PC-3 (cell line): ENCODE measurements around the gene C1orf159.
A peak's percentile ranks its signal among the peaks of the same experiment; 100 is the strongest.

Experiments
- EZH2 ChIP-seq: fragments of 300-600 bp; sonication (generic); IDR thresholded peaks from one replicate; pipeline ENCODE4 v1.6.1; 2017; ENCODE audit warnings: antibody characterized with exemption, mild to moderate bottlenecking, low read length; ENCODE audit not compliant: unreplicated experiment
- EZH2phosphoT487 ChIP-seq: fragments of 300-600 bp; sonication (generic); IDR thresholded peaks from 2 replicates; pipeline ENCODE4 v1.6.1; 2018; ENCODE audit warnings: mild to moderate bottlenecking, antibody characterized with exemption, low read length, borderline replicate concordance
- TF ChIP-seq, protein P1 (sequence below): fragments of 300-600 bp; sonication (generic); conservative IDR thresholded peaks from 2 replicates; pipeline ENCODE4 v1.5.1; 2017; ENCODE audit warnings: antibody characterized with exemption, low read depth, mild to moderate bottlenecking, low read length

DNA sequence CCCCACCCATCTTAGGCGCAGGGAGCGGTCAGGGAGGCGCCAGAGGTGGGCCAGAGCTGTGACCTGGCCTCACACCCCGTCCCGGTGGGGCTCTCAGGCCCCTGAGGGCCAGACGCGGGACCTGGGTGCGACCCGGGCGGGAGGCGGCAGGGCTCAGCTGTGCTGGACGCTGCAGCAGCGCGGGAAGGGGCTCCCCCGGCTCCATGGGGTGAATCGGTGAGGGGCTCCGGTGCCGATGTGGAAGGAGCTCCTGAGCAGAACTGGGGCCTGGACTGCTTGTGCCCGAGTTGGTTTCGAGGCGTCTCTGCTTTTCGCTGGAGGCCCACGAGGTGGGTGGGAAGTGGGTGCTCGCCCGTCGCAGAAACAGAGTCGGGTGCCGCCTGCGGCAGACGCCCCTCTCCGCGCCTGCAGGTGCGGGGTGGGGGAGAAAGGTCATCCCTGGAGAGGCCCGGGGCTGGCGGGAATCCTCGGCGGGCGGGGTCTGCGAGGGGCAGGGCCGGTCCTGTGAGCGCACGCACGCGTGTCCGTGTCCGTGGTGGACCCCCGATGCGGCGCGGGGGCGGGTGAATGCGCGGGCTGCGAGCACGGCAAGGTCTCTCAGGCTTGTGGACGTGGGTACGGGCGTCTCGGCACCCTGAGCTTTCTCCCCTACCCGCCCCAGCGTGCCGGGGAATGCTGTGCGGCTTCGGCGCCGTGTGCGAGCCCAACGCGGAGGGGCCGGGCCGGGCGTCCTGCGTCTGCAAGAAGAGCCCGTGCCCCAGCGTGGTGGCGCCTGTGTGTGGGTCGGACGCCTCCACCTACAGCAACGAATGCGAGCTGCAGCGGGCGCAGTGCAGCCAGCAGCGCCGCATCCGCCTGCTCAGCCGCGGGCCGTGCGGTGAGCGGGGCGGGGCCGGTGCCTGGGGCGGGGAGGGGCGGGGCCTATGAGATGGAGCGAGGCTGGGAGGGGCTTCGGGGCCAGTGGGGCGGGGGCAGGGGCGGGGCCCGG is 75.6 kb downstream of the C1orf159 start:
- TF ChIP-seq, protein P1, sequence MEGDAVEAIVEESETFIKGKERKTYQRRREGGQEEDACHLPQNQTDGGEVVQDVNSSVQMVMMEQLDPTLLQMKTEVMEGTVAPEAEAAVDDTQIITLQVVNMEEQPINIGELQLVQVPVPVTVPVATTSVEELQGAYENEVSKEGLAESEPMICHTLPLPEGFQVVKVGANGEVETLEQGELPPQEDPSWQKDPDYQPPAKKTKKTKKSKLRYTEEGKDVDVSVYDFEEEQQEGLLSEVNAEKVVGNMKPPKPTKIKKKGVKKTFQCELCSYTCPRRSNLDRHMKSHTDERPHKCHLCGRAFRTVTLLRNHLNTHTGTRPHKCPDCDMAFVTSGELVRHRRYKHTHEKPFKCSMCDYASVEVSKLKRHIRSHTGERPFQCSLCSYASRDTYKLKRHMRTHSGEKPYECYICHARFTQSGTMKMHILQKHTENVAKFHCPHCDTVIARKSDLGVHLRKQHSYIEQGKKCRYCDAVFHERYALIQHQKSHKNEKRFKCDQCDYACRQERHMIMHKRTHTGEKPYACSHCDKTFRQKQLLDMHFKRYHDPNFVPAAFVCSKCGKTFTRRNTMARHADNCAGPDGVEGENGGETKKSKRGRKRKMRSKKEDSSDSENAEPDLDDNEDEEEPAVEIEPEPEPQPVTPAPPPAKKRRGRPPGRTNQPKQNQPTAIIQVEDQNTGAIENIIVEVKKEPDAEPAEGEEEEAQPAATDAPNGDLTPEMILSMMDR, result 0 out of 2 replicates have a peak, but pooled peaks have one; percentile 14
- TF ChIP-seq EZH2 (no peak), EZH2phosphoT487 (no peak; the same call in 1 of the 2 replicates)
